ENCODE data around the gene CAMTA1. TPM values are rescaled to one million over a fixed set of nuclear protein-coding genes. Genes with fewer than 3 reads are reported as not detected.

CAMTA1 gene
- total RNA-seq, 4 donors from 2014 or later: 57.4 to 88.3 (median 62.1) TPM

GRCh38 chr1:6935361-6935883 is 150.2 kb downstream of the CAMTA1 start:
- no peaks in the 10 kb centered on the region for H3K36me3 ChIP-seq
- no peaks in the 10 kb centered on the region for H3K4me1 ChIP-seq
- H3K9me3 ChIP-seq: no peaks in the 10 kb centered on the region
- TF ChIP-seq, protein P1, sequence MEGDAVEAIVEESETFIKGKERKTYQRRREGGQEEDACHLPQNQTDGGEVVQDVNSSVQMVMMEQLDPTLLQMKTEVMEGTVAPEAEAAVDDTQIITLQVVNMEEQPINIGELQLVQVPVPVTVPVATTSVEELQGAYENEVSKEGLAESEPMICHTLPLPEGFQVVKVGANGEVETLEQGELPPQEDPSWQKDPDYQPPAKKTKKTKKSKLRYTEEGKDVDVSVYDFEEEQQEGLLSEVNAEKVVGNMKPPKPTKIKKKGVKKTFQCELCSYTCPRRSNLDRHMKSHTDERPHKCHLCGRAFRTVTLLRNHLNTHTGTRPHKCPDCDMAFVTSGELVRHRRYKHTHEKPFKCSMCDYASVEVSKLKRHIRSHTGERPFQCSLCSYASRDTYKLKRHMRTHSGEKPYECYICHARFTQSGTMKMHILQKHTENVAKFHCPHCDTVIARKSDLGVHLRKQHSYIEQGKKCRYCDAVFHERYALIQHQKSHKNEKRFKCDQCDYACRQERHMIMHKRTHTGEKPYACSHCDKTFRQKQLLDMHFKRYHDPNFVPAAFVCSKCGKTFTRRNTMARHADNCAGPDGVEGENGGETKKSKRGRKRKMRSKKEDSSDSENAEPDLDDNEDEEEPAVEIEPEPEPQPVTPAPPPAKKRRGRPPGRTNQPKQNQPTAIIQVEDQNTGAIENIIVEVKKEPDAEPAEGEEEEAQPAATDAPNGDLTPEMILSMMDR (IDR thresholded peaks at IDR 0.05): no peak
- no peak for TF ChIP-seq POLR2A (IDR thresholded peaks at IDR 0.05)
- H3K4me3 ChIP-seq: no peak overlapping the region
- no peak for DNase-seq
- no peak overlapping the region for H3K27ac ChIP-seq
- no peaks in the 10 kb centered on the region for H3K27me3 ChIP-seq

GRCh38 chr1:6935911-6936690 is 150.8 kb downstream of the CAMTA1 start:
- TF ChIP-seq POLR2A (IDR thresholded peaks at IDR 0.05): no peak
- TF ChIP-seq, protein P1 (IDR thresholded peaks at IDR 0.05): no peak
- H3K27me3 ChIP-seq: no peaks in the 10 kb centered on the region
- H3K27ac ChIP-seq: no peak overlapping the region
- H3K9me3 ChIP-seq: no peaks in the 10 kb centered on the region
- no peaks in the 10 kb centered on the region for H3K36me3 ChIP-seq
- no peak for DNase-seq
- no peaks in the 10 kb centered on the region for H3K4me1 ChIP-seq
- H3K4me3 ChIP-seq: no peak overlapping the region

DNA sequence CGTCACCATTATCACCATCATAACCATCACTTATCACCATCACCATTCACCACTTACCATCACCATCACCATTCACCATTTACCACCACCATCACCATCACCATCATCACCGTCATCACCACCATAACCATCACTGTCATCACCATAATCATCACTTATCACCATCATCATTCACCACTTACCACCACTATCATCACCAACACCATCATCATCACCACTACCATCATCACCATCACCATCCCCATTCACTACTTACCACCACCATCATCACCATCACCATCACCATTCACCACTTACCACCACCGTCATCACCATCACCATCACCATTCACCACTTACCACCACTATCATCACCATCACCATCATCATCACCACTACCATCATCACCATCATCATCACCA is 151.8 kb downstream of the CAMTA1 start:
- Histone ChIP-seq H3K27me3 (no peaks in the 10 kb centered on the region), H3K27ac (no peak overlapping the region), H3K36me3 (no peaks in the 10 kb centered on the region), H3K9me3 (no peaks in the 10 kb centered on the region), H3K4me3 (no peak overlapping the region), H3K4me1 (no peaks in the 10 kb centered on the region)
- no peak for TF ChIP-seq POLR2A (IDR thresholded peaks at IDR 0.05)
- TF ChIP-seq, protein P1 (IDR thresholded peaks at IDR 0.05): no peak
- no peak for DNase-seq

DNA sequence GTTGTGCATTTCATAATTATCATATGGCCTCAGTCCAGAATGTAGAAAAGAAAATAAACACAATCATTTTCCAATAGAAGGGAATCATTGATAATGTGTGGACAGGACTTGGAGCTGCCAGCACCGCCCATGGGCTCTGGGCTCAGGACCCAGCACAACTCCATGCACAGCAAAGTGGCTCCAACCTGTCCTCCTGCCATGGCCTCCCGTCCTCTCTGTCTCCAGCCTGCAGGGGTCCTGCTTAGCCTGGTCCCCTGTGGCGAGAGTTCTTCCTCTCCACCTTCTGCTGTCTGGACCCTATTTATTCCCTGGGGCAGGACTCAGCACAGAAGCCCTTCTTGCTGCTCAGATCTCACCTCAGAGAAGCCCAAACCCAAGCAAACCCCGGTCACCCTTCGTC is 154.1 kb downstream of the CAMTA1 start:
- Histone ChIP-seq H3K27ac (no peak overlapping the region), H3K4me3 (no peak overlapping the region), H3K9me3 (no peaks in the 10 kb centered on the region), H3K4me1 (no peaks in the 10 kb centered on the region), H3K27me3 (no peaks in the 10 kb centered on the region), H3K36me3 (no peaks in the 10 kb centered on the region)
- no peak for DNase-seq
- TF ChIP-seq, protein P1 (IDR thresholded peaks at IDR 0.05): no peak
- TF ChIP-seq POLR2A (IDR thresholded peaks at IDR 0.05): no peak

- Histone ChIP-seq H3K9me3 (no peaks in the 10 kb centered on the region), H3K27ac (no peak overlapping the region), H3K4me3 (no peak overlapping the region), H3K36me3 (no peaks in the 10 kb centered on the region), H3K4me1 (no peaks in the 10 kb centered on the region), H3K27me3 (no peaks in the 10 kb centered on the region)
- TF ChIP-seq, protein P1 (IDR thresholded peaks at IDR 0.05): no peak
- TF ChIP-seq POLR2A (IDR thresholded peaks at IDR 0.05): no peak
- DNase-seq: no peak
Observed at GRCh38 chr1:6941786-6942185, 156.5 kb downstream of the CAMTA1 start.
